IgD-negative memory B cell (primary cell): ENCODE measurements around the gene PIEZO2. TPM values are rescaled to one million over a fixed set of nuclear protein-coding genes. Genes with fewer than 3 reads are reported as not detected.

Source experiments
- H3K27ac Mint-ChIP-seq, 3 donors: one replicate each; pipeline ENCODE4 v1.8.0; 2020 to 2022; ENCODE audit warnings: mild to moderate bottlenecking in 3 of 3, mixed read lengths in 3 of 3, moderate library complexity in 1 of 3
- H3K27me3 Mint-ChIP-seq: one replicate; pipeline ENCODE4 v1.8.0; 2021; ENCODE audit warnings: mixed read lengths
- H3K36me3 Mint-ChIP-seq: one replicate; pipeline ENCODE4 v1.8.0; 2020; ENCODE audit warnings: mild to moderate bottlenecking, mixed read lengths
- H3K4me1 Mint-ChIP-seq, 3 donors: one replicate each; pipeline ENCODE4 v1.8.0; 2020 to 2022; ENCODE audit warnings: mixed read lengths in 3 of 3, mild to moderate bottlenecking in 1 of 3
- H3K4me3 Mint-ChIP-seq, 4 donors: one replicate each; pipeline ENCODE4 v1.8.0; 2020 to 2022; ENCODE audit warnings: mild to moderate bottlenecking in 4 of 4, mixed read lengths in 4 of 4, moderate library complexity in 3 of 4
- H3K9me3 Mint-ChIP-seq, 3 donors: one replicate each; pipeline ENCODE4 v1.8.0; 2020 to 2021; ENCODE audit warnings: mixed read lengths in 3 of 3, mild to moderate bottlenecking in 1 of 3
- polyA plus RNA-seq: library from polyadenylated mRNA; unstranded; fragments of 300-500 nt; fragmentation: Illumina TruSeq; gene quantifications from one replicate; pipeline ENCODE4 v1.2.3, GENCODE V29; 2021

PIEZO2 gene
- polyA plus RNA-seq, 1 donor from 2014 or later = not detected

GRCh38 chr18:10687161-10687925, 462.0 kb downstream of the PIEZO2 start:
- Mint-ChIP-seq H3K27me3 (no peaks in the 10 kb centered on the region), H3K4me3 (no peak overlapping the region), H3K36me3 (no peaks in the 10 kb centered on the region), H3K4me1 (peaks cover 0 to 3% (median 0%) of the 10 kb centered on the region in 3 donors), H3K27ac (no peak overlapping the region), H3K9me3 (no peaks in the 10 kb centered on the region)

- Mint-ChIP-seq H3K27me3 (no peaks in the 10 kb centered on the region), H3K4me3 (no peak overlapping the region), H3K27ac (no peak overlapping the region), H3K9me3 (no peaks in the 10 kb centered on the region), H3K4me1 (peaks cover 0 to 3% (median 0%) of the 10 kb centered on the region in 3 donors), H3K36me3 (no peaks in the 10 kb centered on the region)
These were observed 463.1 kb downstream of the PIEZO2 start for GRCh38 chr18:10686308-10686707.

- Mint-ChIP-seq H3K27me3 (no peaks in the 10 kb centered on the region), H3K36me3 (no peaks in the 10 kb centered on the region), H3K4me1 (peaks cover 0 to 3% (median 0%) of the 10 kb centered on the region in 3 donors), H3K9me3 (no peaks in the 10 kb centered on the region), H3K27ac (no peak overlapping the region), H3K4me3 (no peak overlapping the region)
These were observed 463.9 kb downstream of the PIEZO2 start for GRCh38 chr18:10685484-10685883.

- H3K36me3 Mint-ChIP-seq = no peaks in the 10 kb centered on the region
- H3K27ac Mint-ChIP-seq = no peak overlapping the region
- H3K4me1 Mint-ChIP-seq = peaks cover 0 to 3% (median 0%) of the 10 kb centered on the region in 3 donors
- no peaks in the 10 kb centered on the region for H3K27me3 Mint-ChIP-seq
- H3K9me3 Mint-ChIP-seq = no peaks in the 10 kb centered on the region
- no peak overlapping the region for H3K4me3 Mint-ChIP-seq
These were observed 467.0 kb downstream of the PIEZO2 start for GRCh38 chr18:10682368-10682714.

GRCh38 chr18:10681581-10682367, 467.6 kb downstream of the PIEZO2 start:
- Mint-ChIP-seq H3K36me3 (no peaks in the 10 kb centered on the region), H3K4me3 (no peak overlapping the region), H3K4me1 (peaks cover 0 to 3% (median 0%) of the 10 kb centered on the region in 3 donors), H3K9me3 (no peaks in the 10 kb centered on the region), H3K27me3 (no peaks in the 10 kb centered on the region), H3K27ac (no peak overlapping the region)

- Mint-ChIP-seq H3K27ac (no peak overlapping the region), H3K27me3 (no peaks in the 10 kb centered on the region), H3K36me3 (no peaks in the 10 kb centered on the region), H3K9me3 (no peaks in the 10 kb centered on the region), H3K4me3 (no peak overlapping the region), H3K4me1 (peaks cover 0 to 2% (median 0%) of the 10 kb centered on the region in 3 donors)
These were observed 469.1 kb downstream of the PIEZO2 start for GRCh38 chr18:10680271-10680596.

GRCh38 chr18:10679557-10680270, 469.7 kb downstream of the PIEZO2 start:
- H3K4me3 Mint-ChIP-seq = no peak overlapping the region
- no peaks in the 10 kb centered on the region for H3K9me3 Mint-ChIP-seq
- no peaks in the 10 kb centered on the region for H3K4me1 Mint-ChIP-seq
- H3K27ac Mint-ChIP-seq = no peak overlapping the region
- H3K27me3 Mint-ChIP-seq = no peaks in the 10 kb centered on the region
- H3K36me3 Mint-ChIP-seq = no peaks in the 10 kb centered on the region

GRCh38 chr18:10671441-10671840, 477.9 kb downstream of the PIEZO2 start:
- H3K27ac Mint-ChIP-seq = no peak overlapping the region
- no peaks in the 10 kb centered on the region for H3K9me3 Mint-ChIP-seq
- H3K4me3 Mint-ChIP-seq = no peak overlapping the region
- no peaks in the 10 kb centered on the region for H3K36me3 Mint-ChIP-seq
- H3K4me1 Mint-ChIP-seq = no peaks in the 10 kb centered on the region
- H3K27me3 Mint-ChIP-seq = peaks cover 3% of the 10 kb centered on the region

GRCh38 chr18:10670856-10671255, 478.5 kb downstream of the PIEZO2 start:
- Mint-ChIP-seq H3K4me1 (no peaks in the 10 kb centered on the region), H3K9me3 (no peaks in the 10 kb centered on the region), H3K27ac (peak overlapping the region in 1 of 3 donors; percentile 24), H3K27me3 (peaks cover 3% of the 10 kb centered on the region), H3K36me3 (no peaks in the 10 kb centered on the region), H3K4me3 (no peak overlapping the region)

- H3K4me3 Mint-ChIP-seq = no peak overlapping the region
- peaks cover 3% of the 10 kb centered on the region for H3K27me3 Mint-ChIP-seq
- no peaks in the 10 kb centered on the region for H3K36me3 Mint-ChIP-seq
- no peak overlapping the region for H3K27ac Mint-ChIP-seq
- no peaks in the 10 kb centered on the region for H3K9me3 Mint-ChIP-seq
- H3K4me1 Mint-ChIP-seq = no peaks in the 10 kb centered on the region
These were observed 479.8 kb downstream of the PIEZO2 start for GRCh38 chr18:10669441-10670100.

- peaks cover 5% of the 10 kb centered on the region for H3K27me3 Mint-ChIP-seq
- no peak overlapping the region for H3K4me3 Mint-ChIP-seq
- no peaks in the 10 kb centered on the region for H3K4me1 Mint-ChIP-seq
- H3K36me3 Mint-ChIP-seq = no peaks in the 10 kb centered on the region
- H3K9me3 Mint-ChIP-seq = no peaks in the 10 kb centered on the region
- no peak overlapping the region for H3K27ac Mint-ChIP-seq
These were observed 485.6 kb downstream of the PIEZO2 start for GRCh38 chr18:10663750-10664149.

GRCh38 chr18:10661317-10661716, 488.1 kb downstream of the PIEZO2 start:
- Mint-ChIP-seq H3K9me3 (no peaks in the 10 kb centered on the region), H3K4me3 (no peak overlapping the region), H3K27ac (no peak overlapping the region), H3K27me3 (peaks cover 5% of the 10 kb centered on the region), H3K36me3 (no peaks in the 10 kb centered on the region), H3K4me1 (no peaks in the 10 kb centered on the region)

GRCh38 chr18:10660179-10660884, 489.0 kb downstream of the PIEZO2 start:
- Mint-ChIP-seq H3K9me3 (no peaks in the 10 kb centered on the region), H3K36me3 (no peaks in the 10 kb centered on the region), H3K4me1 (no peaks in the 10 kb centered on the region), H3K27ac (no peak overlapping the region), H3K27me3 (peaks cover 5% of the 10 kb centered on the region), H3K4me3 (peak overlapping the region in 1 of 4 donors; percentile 65)

- Mint-ChIP-seq H3K4me1 (no peaks in the 10 kb centered on the region), H3K27me3 (peaks cover 5% of the 10 kb centered on the region), H3K36me3 (no peaks in the 10 kb centered on the region), H3K9me3 (no peaks in the 10 kb centered on the region), H3K27ac (no peak overlapping the region), H3K4me3 (no peak overlapping the region)
These were observed 489.8 kb downstream of the PIEZO2 start for GRCh38 chr18:10659594-10659993.
